SK-N-SH (cell line): ENCODE data around the gene RIPK4. TPM values are rescaled to one million over a fixed set of nuclear protein-coding genes. Genes with fewer than 3 reads are reported as not detected.

ENCODE experiments used
- CTCF ChIA-PET: fragments of 300-600, 350-600 bp; formaldehyde crosslinking; extraction: SDS; loops from one replicate; lab custom pipeline; 2021; lab: Yijun Ruan, JAX
- POLR2A ChIA-PET: fragments of 350-600 bp; sonication (Branson Sonifier 250); formaldehyde crosslinking; extraction: SDS; loops from one replicate; lab custom pipeline; 2020; ENCODE audit warnings: antibody characterized with exemption, inconsistent platforms; lab: Yijun Ruan, JAX
- DNase-seq: peaks from one replicate; pipeline ENCODE4 v3.0.0; 2012
- H2AFZ ChIP-seq: fragments of 200-600 bp; sonication (generic); 2 replicates; pipeline ENCODE4 v1.8.1; 2016; ENCODE audit warnings: antibody characterized with exemption, mild to moderate bottlenecking, low read depth
- H3F3A ChIP-seq: fragments of 200-600 bp; sonication (generic); replicated peaks from 2 replicates; pipeline ENCODE3; 2016; ENCODE audit warnings: antibody characterized with exemption, mild to moderate bottlenecking; ENCODE audit not compliant: insufficient read depth
- H3K27ac ChIP-seq, 2 experiments: fragments of 200-500 bp in 1 of 2; fragments of 200-600 bp in 1 of 2; sonication (Bioruptor generic) in 1 of 2; sonication (generic), shearing (Covaris generic) in 1 of 2; 2 replicates each; pipeline versions ENCODE4 v1.5.1 to v1.6.1; 2014 to 2016; ENCODE audit warnings: low read depth in 2 of 2, inconsistent platforms in 1 of 2, low read length in 1 of 2, mild to moderate bottlenecking in 1 of 2, mixed read lengths in 1 of 2
- H3K27me3 ChIP-seq: fragments of 200-600 bp; sonication (generic), shearing (Covaris generic); 2 replicates; pipeline ENCODE4 v1.6.1; 2016; ENCODE audit warnings: mixed run types; ENCODE audit not compliant: insufficient read depth
- H3K36me3 ChIP-seq, 2 experiments: fragments of 200-500 bp in 1 of 2; fragments of 200-600 bp in 1 of 2; sonication (Bioruptor generic) in 1 of 2; sonication (generic) in 1 of 2; replicated peaks in 1 of 2; 2 replicates each; pipeline versions ENCODE3 to v1.5.1; 2014 to 2016; ENCODE audit warnings: low read length in 1 of 2, mild to moderate bottlenecking in 1 of 2; ENCODE audit not compliant: insufficient read depth in 2 of 2, control insufficient read depth in 1 of 2
- H3K4me1 ChIP-seq, 2 experiments: fragments of 200-500 bp in 1 of 2; fragments of 200-600 bp in 1 of 2; sonication (Bioruptor generic) in 1 of 2; sonication (generic), shearing (Covaris generic) in 1 of 2; 2 replicates each; pipeline versions ENCODE4 v1.5.1 to v1.6.1; 2014 to 2016; ENCODE audit warnings: low read depth in 1 of 2, low read length in 1 of 2, mixed run types in 1 of 2; ENCODE audit not compliant: insufficient read depth in 2 of 2, control insufficient read depth in 1 of 2
- H3K4me2 ChIP-seq: fragments of 200-600 bp; sonication (generic), shearing (Covaris generic); 2 replicates; pipeline ENCODE4 v1.6.1; 2017; ENCODE audit warnings: mixed run types
- H3K4me3 ChIP-seq, 2 experiments: fragments of 200-500 bp in 1 of 2; fragments of 200-600 bp in 1 of 2; sonication (Bioruptor generic) in 1 of 2; sonication (generic), shearing (Covaris generic) in 1 of 2; 2 replicates each; pipeline versions ENCODE4 v1.5.1 to v1.8.1; 2014 to 2016; ENCODE audit warnings: low read depth in 2 of 2, inconsistent platforms in 1 of 2, low read length in 1 of 2, mild to moderate bottlenecking in 1 of 2, mixed read lengths in 1 of 2, moderate library complexity in 1 of 2
- H3K79me2 ChIP-seq: fragments of 200-600 bp; sonication (generic); 2 replicates; pipeline ENCODE4 v1.8.1; 2017; ENCODE audit warnings: mild to moderate bottlenecking; ENCODE audit not compliant: insufficient read depth
- H3K9ac ChIP-seq: fragments of 200-600 bp; sonication (generic); 2 replicates; pipeline ENCODE4 v1.6.1; 2017; ENCODE audit warnings: mixed run types
- H3K9me2 ChIP-seq: fragments of 200-600 bp; sonication (generic); 2 replicates; pipeline ENCODE4 v1.6.1; 2017; ENCODE audit warnings: mixed run types
- H3K9me3 ChIP-seq: fragments of 200-600 bp; sonication (generic); 2 replicates; pipeline ENCODE4 v1.6.1; 2017; ENCODE audit warnings: mixed run types, mild to moderate bottlenecking, moderate library complexity
- H4K20me1 ChIP-seq: fragments of 200-600 bp; sonication (generic); 2 replicates; pipeline ENCODE4 v1.6.1; 2017; ENCODE audit warnings: mild to moderate bottlenecking, mixed run types; ENCODE audit not compliant: insufficient read depth
- FOSL2 ChIP-seq: IDR thresholded peaks from 2 replicates; pipeline ENCODE4 v1.4.0; 2012; ENCODE audit warnings: low read depth, mild to moderate bottlenecking, moderate library complexity, borderline replicate concordance
- FOXM1 ChIP-seq: IDR thresholded peaks from 2 replicates; pipeline ENCODE4 v1.4.0; 2012; ENCODE audit warnings: low read depth, mild to moderate bottlenecking
- JUND ChIP-seq: IDR thresholded peaks from 2 replicates; pipeline ENCODE4 v1.4.0; 2012
- MEF2A ChIP-seq: IDR thresholded peaks from 2 replicates; pipeline ENCODE4 v1.4.0; 2012; ENCODE audit warnings: low read depth, borderline replicate concordance
- RCOR1 ChIP-seq: fragments of 150-350 bp; IDR thresholded peaks from 2 replicates; pipeline ENCODE4 v1.6.1; 2017; ENCODE audit warnings: antibody characterized with exemption, low read length
- RFX5 ChIP-seq: IDR thresholded peaks from 2 replicates; pipeline ENCODE4 v1.6.1; 2012; ENCODE audit warnings: mild to moderate bottlenecking, improper control_type of control experiment, low read length
- WGBS: methylation state at CpG from one replicate; pipeline ENCODE4 v1.1.6; 2017; ENCODE audit warnings: low lambda C conversion rate; 5-methylcytosine and 5-hydroxymethylcytosine counted together
- polyA plus RNA-seq, 3 experiments: library from polyadenylated mRNA; depleted of rRNA; stranded (reverse); fragments of >200 nt; gene quantifications; 2 replicates each; pipeline ENCODE4 v1.2.3, GENCODE V29; 2012
- TF ChIP-seq, protein P1 (sequence below): IDR thresholded peaks from 2 replicates; pipeline ENCODE4 v1.6.1; 2012; ENCODE audit warnings: mild to moderate bottlenecking, low read depth, low read length, moderate library complexity
- TF ChIP-seq, protein P2 (sequence below): fragments of 150-350 bp; IDR thresholded peaks from 2 replicates; pipeline ENCODE4 v1.6.1; 2016; ENCODE audit warnings: mild to moderate bottlenecking, low read depth, low read length
- TF ChIP-seq, protein P3 (sequence below): IDR thresholded peaks from 2 replicates; pipeline ENCODE4 v1.4.0; 2012; ENCODE audit warnings: low read depth
- TF ChIP-seq, protein P4 (sequence below): IDR thresholded peaks from 2 replicates; pipeline ENCODE4 v1.4.0; 2012; ENCODE audit warnings: low read depth, borderline replicate concordance
- TF ChIP-seq, protein P5 (sequence below): IDR thresholded peaks from 2 replicates; pipeline ENCODE4 v1.4.0; 2012; ENCODE audit warnings: low read depth, borderline replicate concordance

The RIPK4 gene
- polyA plus RNA-seq, 1 of the 3 experiments (the other 2 are of a cell fraction): 11.0 TPM

DNA sequence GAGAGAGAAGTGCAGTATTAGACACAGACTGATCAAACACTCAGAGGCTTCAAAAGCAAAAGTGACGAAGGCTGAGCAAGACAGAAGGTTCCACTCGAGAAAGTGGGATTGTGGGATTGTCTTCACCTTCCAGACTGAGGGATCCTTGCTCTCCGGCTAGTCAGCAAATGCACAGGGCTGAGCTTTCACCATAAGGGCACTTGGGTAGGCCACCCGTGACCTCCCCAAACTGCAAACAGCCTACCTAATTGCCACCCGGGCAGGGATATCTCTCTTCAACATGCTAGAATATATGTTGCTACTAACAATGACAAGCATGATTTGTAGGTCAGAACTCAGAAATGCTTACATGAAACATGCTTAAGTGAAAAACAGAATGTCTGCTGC is 35.3 kb upstream of the RIPK4 start:
- Histone ChIP-seq H3K36me3 (peaks cover 3 to 33% of the 10 kb centered on the region in 2 experiments), H2AFZ (no peak overlapping the region), H3K27me3 (no peaks in the 10 kb centered on the region), H3F3A (no peaks in the 10 kb centered on the region), H3K9ac (no peak overlapping the region), H3K4me2 (no peak overlapping the region), H3K79me2 (no peaks in the 10 kb centered on the region), H3K9me2 (no peaks in the 10 kb centered on the region), H3K4me1 (no peaks in the 10 kb centered on the region), H3K4me3 (no peak overlapping the region), H3K27ac (no peak overlapping the region), H3K9me3 (no peaks in the 10 kb centered on the region), H4K20me1 (no peaks in the 10 kb centered on the region)
- TF ChIP-seq MEF2A (no peak), JUND (no peak), RFX5 (no peak), FOXM1 (no peak), RCOR1 (no peak)
- TF ChIP-seq, protein P1, sequence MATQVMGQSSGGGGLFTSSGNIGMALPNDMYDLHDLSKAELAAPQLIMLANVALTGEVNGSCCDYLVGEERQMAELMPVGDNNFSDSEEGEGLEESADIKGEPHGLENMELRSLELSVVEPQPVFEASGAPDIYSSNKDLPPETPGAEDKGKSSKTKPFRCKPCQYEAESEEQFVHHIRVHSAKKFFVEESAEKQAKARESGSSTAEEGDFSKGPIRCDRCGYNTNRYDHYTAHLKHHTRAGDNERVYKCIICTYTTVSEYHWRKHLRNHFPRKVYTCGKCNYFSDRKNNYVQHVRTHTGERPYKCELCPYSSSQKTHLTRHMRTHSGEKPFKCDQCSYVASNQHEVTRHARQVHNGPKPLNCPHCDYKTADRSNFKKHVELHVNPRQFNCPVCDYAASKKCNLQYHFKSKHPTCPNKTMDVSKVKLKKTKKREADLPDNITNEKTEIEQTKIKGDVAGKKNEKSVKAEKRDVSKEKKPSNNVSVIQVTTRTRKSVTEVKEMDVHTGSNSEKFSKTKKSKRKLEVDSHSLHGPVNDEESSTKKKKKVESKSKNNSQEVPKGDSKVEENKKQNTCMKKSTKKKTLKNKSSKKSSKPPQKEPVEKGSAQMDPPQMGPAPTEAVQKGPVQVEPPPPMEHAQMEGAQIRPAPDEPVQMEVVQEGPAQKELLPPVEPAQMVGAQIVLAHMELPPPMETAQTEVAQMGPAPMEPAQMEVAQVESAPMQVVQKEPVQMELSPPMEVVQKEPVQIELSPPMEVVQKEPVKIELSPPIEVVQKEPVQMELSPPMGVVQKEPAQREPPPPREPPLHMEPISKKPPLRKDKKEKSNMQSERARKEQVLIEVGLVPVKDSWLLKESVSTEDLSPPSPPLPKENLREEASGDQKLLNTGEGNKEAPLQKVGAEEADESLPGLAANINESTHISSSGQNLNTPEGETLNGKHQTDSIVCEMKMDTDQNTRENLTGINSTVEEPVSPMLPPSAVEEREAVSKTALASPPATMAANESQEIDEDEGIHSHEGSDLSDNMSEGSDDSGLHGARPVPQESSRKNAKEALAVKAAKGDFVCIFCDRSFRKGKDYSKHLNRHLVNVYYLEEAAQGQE: no peak
- TF ChIP-seq, protein P2, sequence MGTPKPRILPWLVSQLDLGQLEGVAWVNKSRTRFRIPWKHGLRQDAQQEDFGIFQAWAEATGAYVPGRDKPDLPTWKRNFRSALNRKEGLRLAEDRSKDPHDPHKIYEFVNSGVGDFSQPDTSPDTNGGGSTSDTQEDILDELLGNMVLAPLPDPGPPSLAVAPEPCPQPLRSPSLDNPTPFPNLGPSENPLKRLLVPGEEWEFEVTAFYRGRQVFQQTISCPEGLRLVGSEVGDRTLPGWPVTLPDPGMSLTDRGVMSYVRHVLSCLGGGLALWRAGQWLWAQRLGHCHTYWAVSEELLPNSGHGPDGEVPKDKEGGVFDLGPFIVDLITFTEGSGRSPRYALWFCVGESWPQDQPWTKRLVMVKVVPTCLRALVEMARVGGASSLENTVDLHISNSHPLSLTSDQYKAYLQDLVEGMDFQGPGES: no peak
- TF ChIP-seq, protein P3, sequence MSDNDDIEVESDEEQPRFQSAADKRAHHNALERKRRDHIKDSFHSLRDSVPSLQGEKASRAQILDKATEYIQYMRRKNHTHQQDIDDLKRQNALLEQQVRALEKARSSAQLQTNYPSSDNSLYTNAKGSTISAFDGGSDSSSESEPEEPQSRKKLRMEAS: no peak
- 82% methylated on average over 5 of the region's 5 CpGs for WGBS
- POLR2A ChIA-PET: no interaction called here
- CTCF ChIA-PET: interaction anchor here (3.2 kb wide), 1 partner anchor 15 kb away, joined by 15 read pairs; no protein-coding TSS in a partner anchor
- DNase-seq: no peak

DNA sequence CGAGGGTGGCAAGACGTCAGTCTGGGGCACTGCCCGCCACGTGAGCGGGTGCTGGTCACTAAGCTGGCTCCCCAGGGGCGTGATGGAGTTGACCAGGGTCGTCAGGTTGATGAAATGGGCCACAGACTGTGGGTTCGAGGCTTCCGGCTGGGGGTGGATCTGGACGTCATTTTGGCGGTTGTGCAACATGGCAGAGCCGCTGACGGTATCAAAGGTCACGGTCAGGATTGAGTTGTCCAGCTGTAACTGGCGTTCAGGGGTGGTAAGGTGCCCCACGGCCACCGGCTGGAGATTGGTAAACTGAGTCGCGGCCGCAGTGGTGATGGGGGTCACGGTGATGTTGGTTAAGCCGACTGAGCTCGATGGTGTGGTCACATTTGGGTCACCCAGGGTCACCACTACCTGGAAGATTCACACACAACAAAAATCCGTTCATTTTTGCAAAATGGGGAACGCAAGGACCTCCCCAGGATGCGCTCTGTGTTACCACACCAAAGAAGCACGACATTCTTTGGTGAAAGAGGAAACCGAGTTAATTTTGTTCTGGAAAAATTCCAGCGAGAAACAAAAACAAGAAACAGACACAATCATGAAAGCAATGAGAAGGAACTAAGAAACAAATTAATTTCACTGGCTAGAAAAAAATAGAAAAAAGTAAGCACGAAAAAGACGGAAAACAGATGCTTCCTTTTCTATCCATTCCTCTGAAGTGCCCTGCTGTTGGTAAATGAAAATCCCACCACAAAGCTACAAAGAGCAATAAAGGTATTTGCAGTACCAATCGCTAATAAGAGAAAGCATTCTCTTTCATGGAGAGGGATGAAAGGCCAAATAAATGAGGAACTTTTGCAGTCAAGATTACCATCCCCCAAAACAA is 34.7 kb upstream of the RIPK4 start:
- Histone ChIP-seq H3K9ac (no peak overlapping the region), H3K27me3 (no peaks in the 10 kb centered on the region), H3K4me2 (no peak overlapping the region), H2AFZ (no peak overlapping the region), H4K20me1 (no peaks in the 10 kb centered on the region), H3F3A (no peaks in the 10 kb centered on the region), H3K79me2 (no peaks in the 10 kb centered on the region), H3K9me3 (no peaks in the 10 kb centered on the region), H3K9me2 (no peaks in the 10 kb centered on the region), H3K4me1 (no peaks in the 10 kb centered on the region), H3K27ac (no peak overlapping the region), H3K4me3 (no peak overlapping the region), H3K36me3 (peaks cover 3 to 33% of the 10 kb centered on the region in 2 experiments)
- POLR2A ChIA-PET: no interaction called here
- no peak for DNase-seq
- CTCF ChIA-PET: interaction anchor here (0.6 to 3.2 kb wide), 3 partner anchors 16 to 189 kb away, joined by 3 to 15 read pairs (median 3); no protein-coding TSS in a partner anchor
- 93% methylated on average over 25 of the region's 32 CpGs for WGBS
- no peak for TF ChIP-seq FOSL2
- TF ChIP-seq, protein P4, sequence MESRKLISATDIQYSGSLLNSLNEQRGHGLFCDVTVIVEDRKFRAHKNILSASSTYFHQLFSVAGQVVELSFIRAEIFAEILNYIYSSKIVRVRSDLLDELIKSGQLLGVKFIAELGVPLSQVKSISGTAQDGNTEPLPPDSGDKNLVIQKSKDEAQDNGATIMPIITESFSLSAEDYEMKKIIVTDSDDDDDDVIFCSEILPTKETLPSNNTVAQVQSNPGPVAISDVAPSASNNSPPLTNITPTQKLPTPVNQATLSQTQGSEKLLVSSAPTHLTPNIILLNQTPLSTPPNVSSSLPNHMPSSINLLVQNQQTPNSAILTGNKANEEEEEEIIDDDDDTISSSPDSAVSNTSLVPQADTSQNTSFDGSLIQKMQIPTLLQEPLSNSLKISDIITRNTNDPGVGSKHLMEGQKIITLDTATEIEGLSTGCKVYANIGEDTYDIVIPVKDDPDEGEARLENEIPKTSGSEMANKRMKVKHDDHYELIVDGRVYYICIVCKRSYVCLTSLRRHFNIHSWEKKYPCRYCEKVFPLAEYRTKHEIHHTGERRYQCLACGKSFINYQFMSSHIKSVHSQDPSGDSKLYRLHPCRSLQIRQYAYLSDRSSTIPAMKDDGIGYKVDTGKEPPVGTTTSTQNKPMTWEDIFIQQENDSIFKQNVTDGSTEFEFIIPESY: no peak
- TF ChIP-seq, protein P2: no peak
- TF ChIP-seq, protein P1: no peak
- TF ChIP-seq, protein P5, sequence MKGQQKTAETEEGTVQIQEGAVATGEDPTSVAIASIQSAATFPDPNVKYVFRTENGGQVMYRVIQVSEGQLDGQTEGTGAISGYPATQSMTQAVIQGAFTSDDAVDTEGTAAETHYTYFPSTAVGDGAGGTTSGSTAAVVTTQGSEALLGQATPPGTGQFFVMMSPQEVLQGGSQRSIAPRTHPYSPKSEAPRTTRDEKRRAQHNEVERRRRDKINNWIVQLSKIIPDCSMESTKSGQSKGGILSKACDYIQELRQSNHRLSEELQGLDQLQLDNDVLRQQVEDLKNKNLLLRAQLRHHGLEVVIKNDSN: no peak
